ENCODE measurements around the gene PTGDR.

Gene PTGDR

DNA sequence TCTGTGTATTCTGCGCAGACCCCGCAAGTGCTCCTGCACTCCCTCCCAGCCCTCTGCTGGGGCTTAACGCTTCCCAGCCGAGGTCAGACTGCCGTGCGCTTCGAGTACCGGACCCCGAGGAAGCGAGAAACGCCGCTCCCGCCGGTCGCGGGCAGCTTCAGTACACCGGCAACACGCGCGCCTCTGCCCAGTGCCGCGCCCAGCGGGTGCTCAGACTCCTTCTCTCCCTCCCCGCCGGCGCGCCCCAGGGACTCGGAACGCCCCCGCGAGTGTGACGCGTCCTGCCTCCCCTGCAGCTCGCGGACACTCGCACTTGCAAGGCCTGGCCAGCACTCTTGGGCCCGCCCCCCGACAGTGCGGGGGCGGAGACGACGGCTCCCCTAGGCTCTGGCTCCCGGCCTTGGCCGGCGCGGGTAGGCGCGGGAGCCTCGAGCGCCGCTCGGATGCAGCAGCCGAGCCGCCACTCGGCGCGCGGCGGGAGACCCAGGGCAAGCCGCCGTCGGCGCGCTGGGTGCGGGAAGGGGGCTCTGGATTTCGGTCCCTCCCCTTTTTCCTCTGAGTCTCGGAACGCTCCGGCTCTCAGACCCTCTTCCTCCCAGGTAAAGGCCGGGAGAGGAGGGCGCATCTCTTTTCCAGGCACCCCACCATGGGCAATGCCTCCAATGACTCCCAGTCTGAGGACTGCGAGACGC lies 46.6 kb downstream of the PTGDR start, which contains the start of gene PTGER2:
TSS of gene PTGER2 (plus strand) at position 410 of the 692 bp plus-strand sequence. CDS start at position 647, 237 bp downstream.
- peak; percentile 19 for DNase-seq

DNA sequence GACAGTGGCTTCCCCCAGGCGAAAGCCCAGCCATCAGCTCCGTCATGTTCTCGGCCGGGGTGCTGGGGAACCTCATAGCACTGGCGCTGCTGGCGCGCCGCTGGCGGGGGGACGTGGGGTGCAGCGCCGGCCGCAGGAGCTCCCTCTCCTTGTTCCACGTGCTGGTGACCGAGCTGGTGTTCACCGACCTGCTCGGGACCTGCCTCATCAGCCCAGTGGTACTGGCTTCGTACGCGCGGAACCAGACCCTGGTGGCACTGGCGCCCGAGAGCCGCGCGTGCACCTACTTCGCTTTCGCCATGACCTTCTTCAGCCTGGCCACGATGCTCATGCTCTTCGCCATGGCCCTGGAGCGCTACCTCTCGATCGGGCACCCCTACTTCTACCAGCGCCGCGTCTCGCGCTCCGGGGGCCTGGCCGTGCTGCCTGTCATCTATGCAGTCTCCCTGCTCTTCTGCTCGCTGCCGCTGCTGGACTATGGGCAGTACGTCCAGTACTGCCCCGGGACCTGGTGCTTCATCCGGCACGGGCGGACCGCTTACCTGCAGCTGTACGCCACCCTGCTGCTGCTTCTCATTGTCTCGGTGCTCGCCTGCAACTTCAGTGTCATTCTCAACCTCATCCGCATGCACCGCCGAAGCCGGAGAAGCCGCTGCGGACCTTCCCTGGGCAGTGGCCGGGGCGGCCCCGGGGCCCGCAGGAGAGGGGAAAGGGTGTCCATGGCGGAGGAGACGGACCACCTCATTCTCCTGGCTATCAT lies 47.3 kb downstream of the PTGDR start:
- no peak for DNase-seq

DNA sequence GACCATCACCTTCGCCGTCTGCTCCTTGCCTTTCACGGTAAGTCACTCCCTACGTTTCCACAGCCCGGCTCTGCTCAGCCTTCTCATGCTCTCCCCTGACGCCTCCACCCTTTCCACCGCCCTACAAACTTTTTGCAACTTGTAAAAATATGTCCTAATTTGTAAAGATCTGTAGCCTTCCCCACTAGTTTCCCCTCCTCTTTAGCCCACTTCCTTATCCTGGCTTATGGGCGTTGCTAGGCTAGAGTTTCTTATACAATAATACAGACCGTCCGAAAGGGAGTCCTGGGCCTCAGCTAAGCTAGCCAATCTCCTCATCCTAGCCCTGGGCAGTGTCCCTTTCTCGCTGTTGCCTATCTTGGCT lies 47.8 kb downstream of the PTGDR start:
- no peak for DNase-seq

DNA sequence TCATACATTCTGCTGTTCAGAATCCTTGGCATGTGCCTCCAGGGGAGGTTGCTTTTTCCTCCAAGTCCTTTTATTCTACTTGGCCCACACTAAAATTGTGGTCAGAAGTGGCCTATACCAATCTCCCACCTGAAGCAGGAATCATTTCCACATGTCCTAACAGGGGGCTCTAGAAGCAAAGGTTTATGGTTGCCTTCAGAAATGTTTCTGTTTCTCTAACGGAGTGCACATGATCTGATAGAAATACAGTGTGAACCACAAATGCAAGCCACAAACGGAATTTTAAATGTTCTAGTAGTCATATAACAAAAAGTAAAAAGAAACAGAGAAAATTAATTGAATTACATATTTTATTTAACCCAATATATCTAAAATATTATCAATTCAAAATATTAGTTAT lies 50.6 kb downstream of the PTGDR start:
- DNase-seq = no peak

DNA sequence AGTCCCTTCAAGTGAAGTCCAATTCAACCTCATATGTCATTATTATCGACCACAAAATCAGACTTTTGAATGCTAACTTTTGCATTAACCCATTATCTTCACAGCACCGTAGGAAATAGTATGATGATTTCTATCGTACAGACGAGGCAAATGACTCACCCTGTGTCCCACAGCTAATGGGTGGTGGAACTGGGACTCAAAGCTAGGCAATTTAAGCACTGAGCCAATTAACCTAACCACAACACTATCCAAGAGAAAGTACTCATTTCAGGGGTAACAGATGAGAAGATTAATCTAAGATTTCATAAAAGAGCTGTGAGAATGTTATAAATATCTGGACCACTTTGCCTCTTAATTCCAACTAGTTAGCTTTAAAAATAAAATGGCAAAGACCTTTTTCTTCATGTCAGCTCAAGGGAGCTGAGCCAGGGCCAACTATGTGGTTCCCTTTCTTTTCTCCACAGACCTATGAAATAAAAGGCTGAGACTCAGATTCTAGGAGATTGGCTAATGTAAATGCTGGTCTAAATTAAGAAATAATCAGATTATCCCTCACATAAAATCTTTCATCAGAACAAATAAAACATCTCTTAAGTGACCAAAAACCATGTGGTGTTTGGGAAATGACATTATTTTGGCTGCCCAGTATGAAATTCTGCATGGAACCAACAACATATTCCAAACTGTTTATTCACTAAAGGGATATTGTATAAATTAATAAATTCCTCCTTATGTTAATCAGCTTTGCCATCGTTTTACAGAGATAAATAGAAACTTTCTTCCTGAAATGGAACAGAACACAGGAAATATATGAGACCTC lies 51.5 kb downstream of the PTGDR start:
- no peak for DNase-seq

DNA sequence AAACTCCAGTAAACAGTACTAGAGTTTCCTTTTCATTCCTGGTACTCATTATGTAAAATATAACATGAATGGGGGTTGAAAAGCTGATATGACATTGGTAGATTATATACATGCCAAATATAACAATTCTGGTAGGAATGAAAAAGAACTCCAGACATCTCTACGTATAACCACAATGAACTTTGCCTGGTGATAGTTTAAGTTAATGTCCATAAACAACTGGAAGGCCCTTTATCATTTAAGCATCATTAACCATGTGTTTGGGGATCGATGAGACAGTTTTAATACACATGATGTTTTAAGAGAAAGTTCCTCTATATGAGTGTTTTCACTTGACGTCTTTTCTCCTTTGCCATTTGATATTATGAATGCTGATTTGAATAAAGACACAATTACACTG lies 52.4 kb downstream of the PTGDR start:
- DNase-seq = no peak

DNA sequence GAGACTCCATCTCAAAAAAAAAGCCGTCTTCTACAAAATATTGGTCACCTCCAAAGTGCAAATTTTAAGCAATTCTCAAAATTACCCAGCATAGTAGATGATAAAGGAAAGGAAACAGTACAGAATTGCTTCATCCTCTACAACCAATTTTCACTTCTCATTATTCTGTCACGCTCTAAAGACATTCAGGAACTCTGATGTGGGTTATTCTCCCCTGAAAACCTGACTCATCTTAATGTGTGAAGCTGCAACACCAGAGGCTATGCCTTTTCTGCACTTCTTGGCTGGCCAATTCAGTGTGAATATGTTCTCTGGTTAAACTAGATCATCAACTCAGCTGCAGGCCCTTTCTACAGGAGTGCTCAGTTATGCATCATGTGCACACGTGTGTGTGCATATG lies 57.6 kb downstream of the PTGDR start:
- DNase-seq = no peak

DNA sequence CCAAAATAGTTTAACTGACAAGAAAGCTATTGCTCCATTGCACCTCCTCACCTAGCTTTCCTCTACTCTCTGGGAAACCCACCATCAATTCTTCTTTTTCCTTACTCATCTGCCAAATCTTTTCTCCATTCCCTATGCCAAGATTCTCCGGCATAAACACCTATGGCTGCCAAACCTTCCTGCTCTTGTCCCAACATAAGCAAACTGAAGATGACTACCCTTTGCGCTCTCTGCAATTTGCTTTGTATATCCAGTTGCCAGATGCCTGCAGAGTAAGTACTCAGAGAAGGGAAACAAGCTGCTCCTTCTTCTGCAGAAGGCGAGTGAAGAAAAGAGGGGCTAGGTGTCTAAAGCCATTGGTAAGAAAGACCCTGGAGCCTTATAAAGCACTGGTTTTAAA lies 58.1 kb downstream of the PTGDR start:
- no peak for DNase-seq

All from DMS153 (cell line).